UCSD-AML1 (cell line): ENCODE measurements around the gene IQCC.

Experiments
- DNase-seq: peaks from one replicate; lab custom pipeline; 2025; ENCODE audit not compliant: unreplicated experiment; lab: John Stamatoyannopoulos, UW

IQCC gene

DNA sequence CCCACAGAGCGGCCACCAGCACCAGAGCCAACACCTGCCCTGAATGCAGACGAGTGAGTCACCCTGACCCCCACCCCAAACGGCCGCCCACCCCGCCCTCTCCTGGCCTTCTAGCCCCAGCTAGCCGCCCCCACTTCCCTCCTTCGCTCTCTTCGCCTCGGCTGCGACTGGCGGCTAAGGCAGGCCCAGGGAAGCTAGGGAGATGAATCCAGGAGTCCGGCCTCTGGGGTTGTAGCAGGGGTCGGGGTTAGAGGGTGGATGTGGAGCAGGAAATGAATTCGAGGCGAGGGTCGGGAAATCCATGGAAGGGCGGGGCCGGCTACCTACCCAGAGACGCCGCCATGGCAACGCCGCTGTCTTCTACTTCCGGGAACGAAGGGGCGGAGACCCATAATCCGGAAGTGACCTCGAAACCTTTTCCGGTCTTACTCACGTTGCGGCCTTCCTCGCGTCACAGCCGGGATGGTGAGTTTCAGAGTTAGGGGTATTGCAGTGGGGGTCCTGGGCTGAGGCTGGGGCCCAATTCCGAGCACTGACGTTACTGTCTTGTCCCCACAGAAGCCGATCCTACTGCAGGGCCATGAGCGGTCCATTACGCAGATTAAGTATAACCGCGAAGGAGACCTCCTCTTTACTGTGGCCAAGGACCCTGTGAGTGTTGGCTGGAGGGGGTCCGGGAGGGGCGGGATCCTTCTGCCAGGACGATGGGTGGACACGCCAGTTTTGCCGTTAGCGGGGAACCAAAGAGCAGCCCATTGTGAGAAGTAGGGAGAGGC is 16.7 kb downstream of the IQCC start, which contains the start of the genes EIF3I and TMEM234:
Gene EIF3I, plus strand, starts transcription at position 428 of the 776 bp plus-strand sequence. Its CDS starts 35 bp downstream, at position 463.
Gene TMEM234, minus strand, starts transcription at position 374 of the 776 bp plus-strand sequence. Its CDS starts 31 bp downstream, at position 343.
- peak; percentile 87 for DNase-seq

DNA sequence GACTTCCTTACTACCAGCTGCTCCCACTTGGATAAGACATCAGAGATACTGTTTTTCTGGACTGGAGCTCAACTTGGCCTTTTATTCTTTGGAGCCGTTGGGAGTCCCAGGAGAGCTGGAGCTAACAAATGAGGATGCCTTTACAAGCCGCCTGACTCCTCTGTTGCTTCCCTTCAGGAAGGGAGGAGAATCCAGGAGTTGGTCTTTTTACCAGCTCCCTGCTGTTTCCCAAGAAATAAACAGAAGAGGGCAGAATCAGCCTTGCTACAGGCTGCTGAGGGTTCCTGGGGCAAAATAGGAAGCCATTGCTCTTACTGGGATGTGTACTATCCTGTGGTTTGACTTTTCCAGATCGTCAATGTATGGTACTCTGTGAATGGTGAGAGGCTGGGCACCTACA is 18.2 kb downstream of the IQCC start:
- no peak for DNase-seq

DNA sequence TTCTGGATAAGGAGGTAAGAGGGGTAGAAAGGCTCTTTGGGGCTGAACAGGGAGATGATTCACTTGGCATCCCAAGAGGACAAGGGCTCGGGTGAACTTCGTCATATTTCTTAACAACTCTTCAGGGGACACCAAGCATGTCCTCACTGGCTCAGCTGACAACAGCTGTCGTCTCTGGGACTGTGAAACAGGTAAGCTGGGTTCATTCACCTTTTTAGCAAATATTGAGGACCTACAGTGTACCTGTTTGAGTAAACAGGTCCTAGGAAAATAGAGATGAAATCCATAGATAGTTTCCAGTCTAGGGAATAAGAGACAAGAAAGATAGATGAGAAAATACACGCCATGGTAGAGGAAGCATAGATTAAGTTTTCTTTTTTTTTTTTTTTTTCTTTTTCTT is 18.8 kb downstream of the IQCC start:
- DNase-seq: no peak

DNA sequence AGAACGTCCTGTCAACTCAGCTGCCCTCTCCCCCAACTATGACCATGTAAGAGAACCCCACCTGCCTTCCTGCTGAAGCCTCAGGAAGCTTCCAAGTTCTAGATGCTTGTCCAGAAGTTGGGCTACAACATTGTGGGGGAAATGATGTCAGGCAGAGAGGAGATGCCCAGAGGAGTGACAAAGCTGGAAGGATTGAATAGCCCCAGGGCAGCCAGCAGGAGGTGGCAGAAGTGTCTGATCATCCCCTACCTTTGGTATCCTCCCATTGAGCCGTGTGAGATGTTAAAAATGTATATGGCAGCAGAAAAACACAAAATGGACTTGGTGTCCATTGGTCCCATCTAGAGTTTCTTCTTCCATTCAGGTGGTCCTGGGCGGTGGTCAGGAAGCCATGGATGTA is 23.3 kb downstream of the IQCC start:
- DNase-seq: no peak

DNA sequence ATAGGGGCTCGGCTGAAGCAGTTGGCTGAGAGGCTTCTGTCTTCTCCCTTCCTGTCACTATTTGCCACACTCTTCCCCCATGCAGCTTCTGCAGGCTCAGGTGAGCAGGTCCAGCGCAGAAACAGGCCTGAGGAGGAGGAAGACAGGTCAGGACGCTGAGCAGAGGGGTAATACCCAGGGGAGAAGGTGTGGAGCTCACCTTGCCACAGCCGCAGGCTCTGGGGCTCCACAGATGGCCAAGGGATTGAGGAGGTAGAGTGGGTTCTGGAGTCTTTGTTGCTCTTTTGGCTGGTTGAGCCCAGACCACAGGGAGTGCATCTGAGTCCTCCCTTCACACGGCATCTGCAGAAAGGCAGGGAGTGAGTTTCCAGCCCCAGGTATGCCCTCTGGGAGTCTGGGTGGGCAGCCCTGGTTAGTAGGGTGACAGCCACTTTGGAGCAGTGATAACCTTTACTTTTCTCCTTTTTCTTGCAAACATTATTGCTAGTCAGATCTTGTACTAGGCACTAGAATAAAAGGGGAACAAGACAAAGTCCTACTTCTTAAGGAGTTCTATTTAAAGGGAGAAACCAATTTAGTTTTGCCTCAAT is 26.5 kb downstream of the IQCC start:
- DNase-seq: no peak

DNA sequence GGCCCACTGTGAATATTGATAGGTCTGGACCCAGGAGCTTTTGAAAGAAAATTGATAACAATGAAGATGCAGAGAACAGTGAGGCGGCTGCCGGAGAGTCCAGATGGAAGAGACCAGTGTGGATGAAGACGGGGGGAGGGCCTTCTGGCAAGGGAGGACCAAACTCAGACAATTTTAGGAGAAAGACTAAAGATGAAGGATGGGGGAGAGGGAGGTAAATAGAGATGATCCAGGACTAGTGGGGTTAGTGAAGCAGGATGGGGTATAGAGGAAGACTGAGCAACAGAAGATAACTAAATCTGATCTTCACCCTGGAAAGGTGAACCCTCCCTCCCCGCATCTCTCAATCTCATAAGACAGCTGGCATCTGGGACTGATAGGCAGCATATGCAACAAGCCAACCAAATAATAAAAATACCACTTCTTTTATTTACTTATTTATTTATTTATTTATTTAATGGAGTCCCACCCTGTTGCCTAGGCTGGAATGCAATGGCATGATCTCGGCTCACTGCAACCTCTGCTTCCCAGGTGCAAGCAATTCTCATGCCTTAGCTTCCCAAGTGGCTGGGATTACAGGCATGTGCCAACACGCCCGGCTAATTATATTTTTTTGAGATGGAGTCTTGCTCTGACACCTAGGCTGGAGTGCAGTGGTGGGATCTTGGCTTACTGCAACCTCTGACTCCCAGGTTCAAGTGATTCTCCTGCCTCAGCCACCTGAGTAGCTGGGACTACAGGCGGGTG is 27.3 kb downstream of the IQCC start:
- DNase-seq: no peak

DNA sequence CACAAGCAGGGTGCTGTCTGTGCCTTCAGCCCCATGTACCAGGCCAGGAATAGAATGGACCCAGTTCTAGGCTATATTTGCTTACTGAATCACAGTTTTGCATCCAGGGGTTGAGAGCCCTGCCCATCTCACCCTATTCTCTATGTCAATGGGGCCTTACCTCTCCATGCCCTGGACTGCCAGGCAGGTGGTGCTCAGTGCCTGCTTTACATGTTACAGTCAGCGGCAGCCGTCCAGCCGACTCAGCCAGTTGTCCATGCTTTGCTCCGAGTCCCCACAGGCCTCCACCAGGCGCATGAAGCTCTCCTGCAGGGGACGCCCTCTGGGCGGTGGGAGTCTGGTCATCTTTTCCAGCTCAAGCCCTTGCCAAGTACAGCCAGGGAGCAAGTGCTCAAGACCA is 29.3 kb downstream of the IQCC start:
- no peak for DNase-seq

DNA sequence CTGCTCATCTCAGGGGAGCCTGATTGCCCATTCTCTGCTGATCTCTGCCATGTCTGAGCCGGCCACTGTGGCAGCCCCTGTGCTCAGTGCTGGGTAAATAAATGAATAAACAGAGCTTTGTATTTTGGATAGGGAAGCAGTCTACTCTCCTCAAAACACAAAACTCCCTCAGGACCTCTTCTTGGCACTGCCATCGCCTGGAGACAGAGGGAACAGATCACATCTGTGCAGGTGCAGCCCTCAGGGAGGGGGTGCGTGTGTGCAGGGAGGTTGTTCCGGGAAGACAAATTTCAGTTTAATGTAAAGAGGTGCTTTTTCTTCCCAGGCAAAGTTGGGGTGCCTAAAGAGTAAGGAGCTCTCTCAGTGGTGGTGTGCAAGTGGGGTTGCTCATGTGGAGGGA is 33.9 kb downstream of the IQCC start:
- no peak for DNase-seq

DNA sequence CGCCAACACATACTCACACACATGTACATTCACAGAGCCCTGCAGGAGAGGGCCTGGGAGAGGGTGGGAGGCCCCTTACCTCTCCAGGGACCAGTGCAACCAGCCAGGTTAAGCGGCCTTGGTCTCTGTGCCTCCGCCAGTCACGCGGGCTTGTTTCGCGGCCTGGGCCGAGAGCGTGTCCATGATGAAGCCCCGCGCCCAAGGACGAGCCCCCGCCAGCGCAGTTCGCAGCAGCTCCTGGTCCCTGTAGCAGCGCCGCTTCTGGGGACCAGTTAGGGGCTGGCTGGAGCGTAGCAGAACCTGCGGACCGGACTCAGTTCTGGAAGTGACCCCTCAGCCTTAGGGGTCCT is 34.3 kb downstream of the IQCC start:
- DNase-seq: no peak

DNA sequence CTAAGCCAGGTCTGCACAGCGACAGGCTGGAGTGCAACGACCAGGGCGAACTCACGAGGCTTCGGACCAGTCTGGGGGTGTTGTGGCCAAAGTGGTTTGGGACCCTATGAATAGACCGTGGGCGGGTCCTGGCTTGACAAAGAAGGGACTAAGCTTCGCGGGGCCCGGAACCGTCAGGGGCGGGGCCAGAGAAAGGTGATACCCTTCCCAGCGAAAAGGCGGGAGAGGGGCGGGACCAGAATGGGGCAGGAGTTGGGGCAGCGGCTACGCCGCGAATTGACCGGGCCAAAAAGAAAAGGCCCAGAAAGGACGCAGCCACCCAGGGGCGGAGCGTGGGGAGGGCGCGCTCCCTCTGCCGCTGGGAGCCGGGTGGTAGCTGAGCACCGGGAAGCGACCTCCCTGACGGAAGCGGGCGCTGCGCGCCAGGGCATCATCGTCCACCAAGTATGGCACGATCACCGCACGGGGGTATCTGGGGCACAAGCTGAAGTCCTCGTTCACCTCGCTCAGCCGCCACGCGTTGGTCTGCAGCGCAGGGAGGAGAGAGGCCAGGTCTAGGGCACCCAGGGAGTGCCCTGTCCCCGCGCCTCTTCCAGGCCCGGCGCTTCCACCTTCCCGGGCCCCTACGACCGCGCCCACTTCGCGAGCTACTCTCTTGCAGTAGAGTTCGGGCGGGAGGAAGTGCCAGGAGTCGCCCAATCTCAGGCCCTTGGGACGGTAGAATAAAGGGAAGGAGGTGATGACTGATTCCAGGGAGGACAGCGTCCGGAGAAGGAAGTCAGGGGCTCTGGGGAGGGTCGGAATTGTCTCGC is 34.9 kb downstream of the IQCC start:
- DNase-seq: peak; percentile 40

DNA sequence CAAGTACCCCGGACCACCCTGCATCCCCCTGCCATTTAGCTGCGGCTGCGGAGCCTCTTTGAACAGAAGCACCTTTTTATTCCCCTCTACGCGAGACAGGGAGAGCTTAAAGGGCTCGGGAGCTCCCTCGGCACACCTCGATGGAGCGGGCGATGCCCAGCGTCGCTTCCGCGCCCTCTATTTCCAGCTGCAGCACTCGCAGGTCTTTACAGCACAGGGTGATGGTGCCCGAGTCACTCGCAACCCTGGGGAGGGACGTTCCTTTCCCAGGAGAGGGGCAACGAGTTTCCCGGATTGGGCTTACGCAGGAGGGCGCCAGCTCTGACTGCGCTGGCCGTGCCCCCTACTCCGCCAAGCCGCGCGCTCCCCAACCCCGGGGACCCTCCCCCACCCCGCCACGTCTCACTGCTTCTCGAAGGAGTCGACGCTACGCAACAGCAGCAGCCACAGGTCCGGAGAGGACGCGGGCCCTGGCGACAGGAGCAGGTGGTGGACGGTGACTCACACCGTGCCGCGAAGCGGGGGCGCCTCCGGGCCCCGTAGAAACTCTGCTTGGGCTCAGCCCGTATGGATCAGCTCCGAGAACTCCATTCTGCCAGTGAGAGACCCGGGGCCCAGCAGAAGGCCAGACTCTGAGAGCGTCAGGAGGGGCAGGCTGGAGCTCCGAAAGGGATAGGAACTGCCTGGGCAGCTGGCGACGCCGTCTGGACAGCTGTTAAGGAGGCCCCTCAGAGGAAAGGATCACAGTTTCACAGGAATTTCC is 35.7 kb downstream of the IQCC start:
- DNase-seq: no peak

DNA sequence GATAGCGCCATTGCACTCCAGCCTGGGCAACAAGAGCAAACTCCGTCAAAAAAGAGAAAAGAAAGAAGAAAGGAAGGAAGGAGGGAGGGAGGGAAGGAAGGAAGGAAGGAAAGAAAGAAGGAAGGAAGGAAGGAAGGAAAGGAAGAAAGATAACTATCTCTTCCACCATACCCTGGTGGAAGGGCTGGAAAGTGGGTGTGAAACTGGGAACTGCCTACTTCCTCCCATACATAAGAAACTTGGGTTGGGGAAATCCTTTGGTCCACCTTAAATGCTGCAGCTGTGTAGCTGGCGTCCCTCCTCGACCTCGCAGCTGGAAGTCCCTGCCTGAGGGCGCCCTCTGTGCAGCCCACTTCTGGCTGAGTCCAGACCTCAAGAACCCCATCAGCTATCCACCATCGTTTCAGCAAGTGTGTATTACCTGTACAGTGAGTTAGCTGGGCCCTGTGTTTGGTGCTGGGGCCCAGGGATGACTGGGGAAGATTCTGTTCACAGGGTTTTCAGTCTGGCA is 36.9 kb downstream of the IQCC start:
- peak; percentile 43 for DNase-seq

DNA sequence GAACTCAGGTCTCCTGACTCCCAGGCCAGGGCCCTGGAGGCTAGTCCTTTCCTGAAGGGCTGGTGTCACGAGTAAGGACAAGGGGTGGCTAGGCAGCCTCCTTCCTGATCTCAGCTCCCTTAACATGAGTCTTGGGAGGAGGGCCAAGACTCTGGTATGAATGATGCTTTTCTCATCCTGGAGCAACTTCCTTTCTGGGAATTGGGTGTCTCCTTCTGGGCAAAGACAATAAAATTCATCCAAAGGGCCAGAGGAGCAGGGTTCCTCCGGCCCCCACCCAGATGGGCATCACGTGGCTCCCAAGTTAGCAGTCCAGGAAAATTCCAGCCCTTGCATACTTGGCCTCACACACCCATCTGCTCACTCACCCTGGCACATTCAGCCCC is 41.4 kb downstream of the IQCC start, which contains the start of gene FAM167B:
Gene FAM167B, plus strand, starts transcription at position 335 of the 386 bp plus-strand sequence. CDS start 200 bp downstream, outside the sequence.
- no peak for DNase-seq

DNA sequence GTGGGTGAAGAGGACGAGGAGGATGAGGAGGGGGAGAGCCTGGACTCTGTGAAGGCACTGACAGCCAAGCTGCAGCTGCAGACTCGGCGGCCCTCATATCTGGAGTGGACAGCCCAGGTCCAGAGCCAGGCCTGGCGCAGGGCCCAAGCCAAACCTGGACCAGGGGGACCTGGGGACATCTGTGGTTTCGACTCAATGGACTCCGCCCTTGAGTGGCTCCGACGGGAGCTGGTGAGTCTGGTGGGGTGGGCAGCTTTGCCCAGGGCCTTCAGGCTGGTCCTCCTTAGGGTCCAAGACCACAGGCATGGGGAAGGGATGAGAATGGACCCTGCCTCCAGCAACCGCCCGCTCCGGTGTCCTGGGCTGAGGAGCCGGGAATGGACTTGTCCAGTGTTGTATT is 42.0 kb downstream of the IQCC start:
- DNase-seq: no peak

DNA sequence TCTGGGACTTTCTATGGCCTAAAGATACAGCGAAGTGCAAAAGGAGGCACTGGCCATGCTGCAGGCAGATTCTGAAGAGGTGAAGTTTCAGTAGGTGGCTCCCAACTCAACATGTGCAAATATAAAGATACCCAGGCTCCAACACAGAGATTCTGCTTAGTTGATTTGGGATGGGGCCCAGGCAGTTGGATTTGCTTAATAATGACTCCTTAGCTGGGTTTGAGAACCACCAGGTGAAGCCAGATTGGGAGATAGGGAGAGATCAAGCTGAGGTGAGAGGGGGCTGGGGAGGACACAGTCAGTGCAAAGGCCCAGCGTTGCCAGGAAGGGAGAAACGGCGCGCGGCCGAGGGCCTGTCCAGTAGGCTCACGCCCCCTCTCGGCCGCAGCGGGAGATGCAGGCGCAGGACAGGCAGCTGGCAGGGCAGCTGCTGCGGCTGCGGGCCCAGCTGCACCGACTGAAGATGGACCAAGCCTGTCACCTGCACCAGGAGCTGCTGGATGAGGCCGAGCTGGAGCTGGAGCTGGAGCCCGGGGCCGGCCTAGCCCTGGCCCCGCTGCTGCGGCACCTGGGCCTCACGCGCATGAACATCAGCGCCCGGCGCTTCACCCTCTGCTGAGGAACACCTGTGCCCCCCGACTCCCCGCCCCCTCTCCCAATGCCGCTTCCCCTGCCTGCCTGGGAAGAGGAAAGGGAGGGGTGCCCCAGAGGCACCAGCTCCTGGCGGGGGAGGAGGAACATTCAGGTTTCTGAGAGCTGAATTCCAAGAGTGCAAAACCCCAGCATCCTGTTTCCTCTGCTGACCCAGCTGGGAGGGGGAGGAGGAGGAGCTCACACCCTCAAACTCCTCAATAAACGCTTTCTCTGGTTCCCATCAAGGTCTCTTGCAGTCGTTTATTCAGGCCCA is 42.8 kb downstream of the IQCC start:
- DNase-seq: peak; percentile 86

DNA sequence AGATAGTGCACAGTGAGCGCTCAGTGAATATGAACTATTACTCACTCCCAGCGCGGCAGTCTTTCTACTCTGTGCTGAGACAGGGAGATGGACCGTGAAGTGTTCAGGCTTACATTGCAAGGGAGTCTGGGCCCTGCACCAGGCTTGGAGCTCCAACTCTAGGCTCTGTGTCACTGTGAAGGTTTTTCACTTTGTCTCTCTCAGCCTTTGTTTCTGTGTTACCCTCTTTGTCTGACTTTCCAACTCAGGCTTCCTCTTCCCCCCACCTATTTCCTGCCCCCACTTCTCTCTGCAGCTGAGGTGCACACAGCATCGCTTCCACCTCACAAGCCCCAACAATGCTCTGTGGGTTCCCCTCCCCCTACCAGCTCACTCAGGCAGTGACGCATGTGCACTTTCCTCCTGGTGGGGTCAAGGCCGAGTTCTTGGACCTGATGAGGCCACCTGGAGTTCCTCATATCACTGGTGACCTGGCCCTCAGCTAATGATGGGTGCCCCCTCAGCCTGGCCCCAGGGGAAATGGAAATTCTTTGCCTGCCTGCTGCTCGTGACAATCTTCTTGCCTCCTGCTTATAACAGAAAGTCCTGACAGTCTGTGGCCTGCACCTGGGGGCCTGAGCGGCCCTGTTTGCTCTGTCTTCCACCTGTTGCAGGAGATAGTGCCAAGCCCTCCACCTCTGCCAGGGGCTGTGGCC is 44.5 kb downstream of the IQCC start:
- DNase-seq: peak; percentile 81

DNA sequence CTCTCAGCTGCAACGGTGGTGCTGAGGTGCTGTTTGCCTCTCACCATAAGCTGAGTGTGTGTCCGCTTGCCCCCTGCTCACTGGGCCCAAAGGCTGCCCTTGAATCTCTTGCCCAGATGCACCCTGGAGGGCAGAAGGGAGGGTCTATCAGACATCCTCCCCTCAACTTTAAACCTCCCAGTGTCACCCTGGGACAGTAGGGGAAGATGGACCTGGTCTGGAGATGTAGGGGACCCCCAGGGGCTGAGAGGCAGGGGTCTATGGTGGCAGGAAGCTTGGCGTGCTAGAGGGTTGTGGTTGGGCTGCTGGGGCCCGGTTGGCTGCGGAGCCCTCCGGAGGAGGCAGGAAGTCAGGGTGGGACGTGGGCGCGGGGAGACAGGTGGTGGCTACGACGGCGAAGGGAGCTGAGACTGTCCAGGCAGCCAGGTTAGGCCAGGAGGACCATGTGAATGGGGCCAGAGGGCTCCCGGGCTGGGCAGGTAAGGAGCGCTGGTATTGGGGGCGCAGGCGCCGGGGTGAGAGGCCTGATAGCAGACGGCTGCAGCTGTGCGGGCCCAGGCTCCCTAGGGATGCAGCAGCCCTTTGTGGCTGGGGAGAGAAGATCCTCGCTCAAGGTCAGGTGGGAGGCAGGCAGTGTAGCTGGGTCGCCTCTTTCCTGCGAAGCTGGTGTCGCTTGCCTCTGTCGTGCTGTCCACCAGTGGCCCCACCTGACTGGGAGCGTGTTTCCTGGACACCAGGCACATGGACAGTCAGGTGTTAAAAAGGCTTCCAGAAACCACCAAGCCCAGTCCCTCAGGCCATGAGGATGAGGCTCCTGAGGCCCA is 45.6 kb downstream of the IQCC start, which contains the start of gene LCK:
Gene LCK, plus strand, starts transcription at position 373 of the 824 bp plus-strand sequence. CDS start 23,065 bp downstream, outside the sequence.
- DNase-seq: peak; percentile 35
